Activated CD4-positive, alpha-beta T cell treated with anti-CD3 and anti-CD28 coated beads, Interleukin-2, Interleukin-4, amounts not matched to agents 100 ng/mL and 50 ng/mL, durations not matched to agents 16 hours and 8 hours (primary cell): ENCODE results near the gene TERF2IP.
A peak's percentile ranks its signal among the peaks of the same experiment; 100 is the strongest.

Experiments used
- DNase-seq: peaks from one replicate; pipeline ENCODE4 v3.0.0-alpha.2; 2020; ENCODE audit warnings: low spot score

The TERF2IP gene, protein sequence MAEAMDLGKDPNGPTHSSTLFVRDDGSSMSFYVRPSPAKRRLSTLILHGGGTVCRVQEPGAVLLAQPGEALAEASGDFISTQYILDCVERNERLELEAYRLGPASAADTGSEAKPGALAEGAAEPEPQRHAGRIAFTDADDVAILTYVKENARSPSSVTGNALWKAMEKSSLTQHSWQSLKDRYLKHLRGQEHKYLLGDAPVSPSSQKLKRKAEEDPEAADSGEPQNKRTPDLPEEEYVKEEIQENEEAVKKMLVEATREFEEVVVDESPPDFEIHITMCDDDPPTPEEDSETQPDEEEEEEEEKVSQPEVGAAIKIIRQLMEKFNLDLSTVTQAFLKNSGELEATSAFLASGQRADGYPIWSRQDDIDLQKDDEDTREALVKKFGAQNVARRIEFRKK

DNA sequence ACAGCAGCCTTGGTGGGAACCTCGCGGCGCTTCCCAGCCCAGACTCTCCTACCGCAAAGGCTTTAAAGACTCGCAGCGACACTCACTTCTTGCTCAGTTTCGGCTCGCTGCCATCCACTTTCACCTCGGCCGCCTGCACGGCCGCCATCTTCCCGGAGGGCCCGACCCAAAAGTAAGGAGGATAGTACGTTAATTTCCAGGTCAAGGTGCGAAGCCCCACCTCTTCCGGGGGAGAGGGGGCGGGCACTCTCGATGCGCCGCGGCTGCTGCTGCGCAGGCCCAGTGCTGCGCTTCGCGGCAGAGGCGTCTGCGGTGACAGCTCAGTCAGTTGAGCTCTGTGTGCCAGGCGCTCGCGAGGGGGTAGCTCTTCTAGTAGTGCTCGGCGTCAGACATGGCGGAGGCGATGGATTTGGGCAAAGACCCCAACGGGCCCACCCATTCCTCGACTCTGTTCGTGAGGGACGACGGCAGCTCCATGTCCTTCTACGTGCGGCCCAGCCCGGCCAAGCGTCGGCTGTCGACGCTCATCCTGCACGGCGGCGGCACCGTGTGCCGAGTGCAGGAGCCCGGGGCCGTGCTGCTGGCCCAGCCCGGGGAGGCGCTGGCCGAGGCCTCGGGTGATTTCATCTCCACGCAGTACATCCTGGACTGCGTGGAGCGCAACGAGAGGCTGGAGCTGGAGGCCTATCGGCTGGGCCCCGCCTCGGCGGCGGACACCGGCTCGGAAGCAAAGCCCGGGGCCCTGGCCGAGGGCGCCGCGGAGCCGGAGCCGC, at the start of gene TERF2IP, which contains the start of gene KARS1:
TERF2IP (plus strand) TSS at position 282 of the 773 bp plus-strand sequence; CDS start at position 392, 110 bp downstream.
KARS1 (minus strand) TSS at position 174 of the 773 bp plus-strand sequence; CDS start at position 148, 26 bp downstream.
- peak; percentile 95 for DNase-seq

DNA sequence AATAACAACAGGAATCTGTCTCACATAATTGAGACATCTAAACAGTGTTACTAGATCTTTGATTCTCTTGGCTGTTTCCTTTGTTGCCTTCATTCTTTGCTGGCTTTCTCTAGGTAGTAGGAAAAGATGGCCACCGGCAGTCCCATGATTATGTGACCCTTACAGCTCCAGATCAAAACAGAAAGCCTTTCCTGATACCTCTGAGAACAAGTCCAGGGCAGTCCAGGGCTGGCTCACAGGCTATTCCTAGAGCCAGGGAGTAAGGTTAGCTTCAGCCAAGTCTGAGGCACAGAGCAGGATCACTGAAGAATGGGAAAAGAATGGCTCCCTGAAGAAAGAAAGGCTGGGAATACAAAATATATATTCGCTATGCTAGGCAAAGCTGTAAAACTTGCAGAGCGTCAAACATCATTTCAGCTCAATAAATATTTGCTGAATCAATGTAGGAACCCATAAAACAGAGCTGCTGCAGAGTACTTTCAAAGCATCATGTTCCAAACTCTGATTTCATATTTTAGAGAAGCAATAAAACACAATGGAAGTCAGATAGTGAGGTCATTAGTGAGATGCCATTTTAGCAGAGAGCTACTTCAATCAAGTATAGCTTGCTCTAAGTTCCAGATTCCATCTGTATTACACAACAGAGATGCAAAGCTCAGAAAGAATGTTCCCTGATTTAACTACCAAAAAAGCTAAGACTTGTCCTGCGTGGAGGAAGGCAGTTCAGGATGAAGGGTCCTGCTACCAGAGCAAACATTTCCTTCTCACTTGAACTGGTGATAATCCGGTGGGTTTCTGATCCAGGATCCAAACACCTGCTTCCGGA, 47.9 kb upstream of the TERF2IP start:
- no peak for DNase-seq

DNA sequence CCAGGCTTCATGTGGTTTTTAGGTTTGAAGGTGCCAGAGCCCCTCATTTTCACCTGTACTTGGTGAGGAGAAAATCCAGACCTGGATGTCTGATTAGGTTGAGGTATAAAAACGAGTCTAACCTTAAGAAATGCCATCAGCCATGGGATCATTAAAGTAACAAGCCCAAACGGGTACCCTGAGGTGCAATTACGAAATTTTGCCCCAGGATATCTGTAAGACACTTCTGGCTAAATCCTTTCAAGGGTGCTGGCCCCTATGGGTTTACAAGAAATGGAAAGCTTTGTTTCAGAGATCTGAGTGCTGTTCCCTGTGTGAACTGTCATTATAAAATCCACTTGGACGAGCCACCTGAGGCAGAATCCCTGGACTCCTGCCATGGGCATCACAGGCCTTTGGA, 44.3 kb upstream of the TERF2IP start:
- DNase-seq: no peak

DNA sequence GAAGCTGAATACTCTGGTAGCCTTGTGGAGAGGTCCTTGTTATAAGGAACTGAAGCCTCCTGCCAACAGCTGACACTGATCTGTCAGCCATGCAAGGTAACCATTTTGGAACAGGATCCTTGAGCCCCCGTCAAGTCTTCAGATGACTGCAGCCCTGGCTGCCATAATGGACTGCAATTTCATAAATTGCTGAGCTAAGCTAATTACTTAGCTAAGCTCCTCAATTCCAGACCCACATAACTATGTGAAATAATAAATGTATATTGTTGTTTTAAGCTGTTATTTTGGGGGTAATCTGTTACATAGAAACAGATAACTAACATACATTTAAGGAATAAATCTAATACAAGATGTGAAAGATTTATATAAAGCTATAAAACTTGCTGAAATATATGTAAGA, 41.1 kb upstream of the TERF2IP start:
- DNase-seq: no peak

DNA sequence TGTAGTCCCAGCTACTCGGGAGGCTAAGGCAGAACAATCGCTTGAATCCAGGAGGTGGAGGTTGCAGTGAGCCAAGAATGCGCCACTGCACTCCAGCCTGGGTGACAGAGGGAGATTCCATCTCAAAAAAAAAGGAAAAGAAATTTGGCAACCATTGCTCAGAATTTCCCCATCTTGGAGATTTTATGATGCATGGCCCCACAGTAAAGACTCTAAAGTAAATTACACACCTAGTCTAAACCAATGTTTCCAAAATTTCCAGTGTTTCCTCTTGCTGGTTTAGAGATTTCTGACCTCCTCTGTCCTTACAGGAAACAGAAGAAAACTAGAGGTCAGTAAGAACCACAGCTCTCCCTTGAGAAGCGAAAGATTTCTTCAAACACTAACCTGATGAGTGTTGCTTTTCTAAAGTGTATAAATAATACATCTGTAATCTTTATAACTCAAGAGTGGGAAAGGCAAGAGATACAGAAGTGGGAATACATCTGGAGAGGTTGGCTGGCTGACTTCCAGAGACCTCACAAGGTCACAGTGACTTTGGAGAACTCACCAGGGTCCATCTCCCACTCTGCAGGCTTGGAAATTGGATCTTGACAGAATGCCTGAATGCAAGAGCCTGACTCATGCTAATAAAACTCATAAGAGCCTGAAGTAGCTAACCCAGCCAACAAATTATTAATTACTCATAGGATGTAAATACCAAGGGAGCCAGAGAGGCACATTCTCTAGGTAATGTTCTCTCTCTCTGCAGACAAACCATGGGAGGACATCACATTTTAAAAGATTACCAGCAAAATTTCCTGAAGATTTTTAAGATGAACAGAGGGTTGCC, 33.3 kb upstream of the TERF2IP start:
- no peak for DNase-seq

DNA sequence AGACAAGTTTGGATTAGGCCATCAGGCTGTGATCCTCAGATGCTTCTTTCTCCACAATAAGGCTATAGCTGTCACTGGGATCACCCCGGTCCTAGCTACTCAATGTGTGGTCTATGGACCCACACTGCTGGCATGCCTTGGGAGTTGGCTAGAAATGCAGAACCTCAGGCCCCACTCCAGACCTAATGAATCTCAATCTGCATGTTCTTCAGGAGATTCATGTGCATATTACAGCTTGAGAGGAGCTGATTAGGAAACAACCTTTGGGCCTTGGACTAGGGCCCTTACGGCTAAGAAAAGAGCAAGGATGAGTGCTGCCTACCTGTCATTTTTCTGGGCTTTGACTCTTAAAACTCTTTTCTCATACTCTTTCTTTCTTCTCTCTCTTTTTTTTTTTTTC, 32.0 kb upstream of the TERF2IP start:
- DNase-seq: no peak

DNA sequence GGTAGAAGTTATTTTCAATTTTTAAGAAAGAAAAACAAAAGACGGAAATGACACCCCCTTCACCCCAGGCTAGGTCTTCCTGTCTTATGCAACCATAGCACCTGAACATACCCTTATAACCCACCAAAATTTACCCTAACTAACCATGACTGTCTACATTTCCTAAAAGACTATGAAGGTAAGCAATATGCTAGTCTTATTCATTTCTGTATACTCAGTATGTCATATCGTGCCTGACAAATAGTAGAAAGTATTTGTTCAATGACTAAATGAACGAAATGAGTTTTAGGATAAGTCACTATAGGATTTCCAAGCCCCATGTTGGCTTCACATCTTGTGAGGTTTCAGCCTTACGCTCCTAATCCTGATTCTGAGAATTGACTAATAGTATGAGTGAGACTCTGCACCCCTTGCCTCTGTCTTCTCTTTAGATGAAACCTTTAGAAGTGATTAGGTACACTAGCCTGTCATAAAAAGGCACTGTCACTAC, 31.0 kb upstream of the TERF2IP start:
- peak; percentile 87 for DNase-seq

DNA sequence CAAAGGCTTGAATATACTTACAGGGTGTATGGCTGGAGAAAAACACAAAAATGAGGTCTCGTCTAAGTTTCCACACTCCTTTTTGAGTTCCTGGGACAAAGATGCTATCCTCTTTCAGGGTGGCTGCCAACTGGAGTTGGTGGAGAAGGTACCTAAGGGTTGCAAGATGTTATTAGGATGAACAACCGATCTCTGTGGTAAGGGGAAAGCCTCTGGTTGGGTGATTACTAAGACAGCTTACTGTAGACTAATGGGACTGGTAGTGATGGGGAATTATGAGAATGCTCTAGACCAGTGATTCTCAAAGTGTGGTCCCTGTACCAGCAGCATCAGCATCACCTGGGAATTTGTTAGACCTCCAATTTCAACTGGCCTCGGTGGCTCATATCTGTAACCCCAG, 30.5 kb upstream of the TERF2IP start:
- DNase-seq: peak; percentile 17

DNA sequence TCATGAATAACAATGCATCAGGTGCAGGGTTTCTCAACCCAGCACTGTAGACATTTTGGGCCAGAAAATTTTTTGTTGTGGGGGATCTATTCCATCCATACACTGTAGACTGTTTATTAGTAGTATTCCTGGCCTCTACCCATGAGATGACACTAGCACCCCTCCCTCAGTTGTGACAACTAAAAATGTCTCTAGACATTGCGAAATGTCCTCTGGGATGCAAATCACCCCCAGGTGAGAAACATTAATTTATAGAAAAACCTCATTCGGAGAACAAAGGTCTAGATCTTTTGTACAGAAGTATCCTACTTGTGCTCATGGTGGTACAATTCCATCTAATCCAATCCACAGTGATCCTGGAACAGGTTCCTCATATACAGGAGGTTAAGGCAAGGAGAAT, 28.8 kb upstream of the TERF2IP start:
- no peak for DNase-seq

DNA sequence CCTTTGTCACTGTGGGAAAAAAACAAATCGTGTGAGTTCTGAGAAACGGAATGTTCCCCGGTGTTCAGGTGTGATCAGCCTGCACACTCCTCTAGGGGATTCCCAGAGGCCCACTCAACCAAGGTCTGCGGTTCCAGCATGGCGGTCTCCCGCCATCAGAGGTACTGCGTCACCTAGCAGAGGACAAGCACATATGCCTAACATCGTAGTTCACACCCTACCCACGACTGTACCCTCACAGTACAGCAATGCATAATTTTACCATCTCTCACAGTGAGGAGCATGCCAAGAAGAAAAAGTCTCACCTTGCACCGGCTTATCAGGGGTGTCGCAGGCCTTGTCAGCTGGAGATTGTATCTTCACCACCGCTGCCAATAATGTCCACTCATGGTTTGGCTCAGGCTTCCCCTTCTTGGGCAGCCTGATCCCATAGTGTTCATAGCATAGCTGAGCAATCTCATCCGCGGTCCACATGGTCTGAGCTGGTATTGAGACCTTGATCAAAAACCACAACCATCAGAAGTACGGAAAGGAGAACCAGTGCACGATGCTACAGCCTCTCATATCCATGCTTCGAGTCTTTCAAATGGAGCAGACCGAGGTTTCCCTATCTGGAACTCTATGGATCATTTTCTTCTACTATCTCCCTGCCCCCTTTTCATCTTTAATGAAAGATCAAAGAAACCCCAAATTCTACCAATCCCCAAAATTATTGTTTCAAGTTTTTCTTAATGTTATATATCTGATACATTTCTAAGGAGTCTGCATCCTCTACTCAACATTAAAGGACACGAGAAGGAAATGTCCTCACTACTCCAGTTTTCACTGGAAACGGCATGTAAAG, 27.0 kb upstream of the TERF2IP start:
- peak; percentile 37 for DNase-seq

DNA sequence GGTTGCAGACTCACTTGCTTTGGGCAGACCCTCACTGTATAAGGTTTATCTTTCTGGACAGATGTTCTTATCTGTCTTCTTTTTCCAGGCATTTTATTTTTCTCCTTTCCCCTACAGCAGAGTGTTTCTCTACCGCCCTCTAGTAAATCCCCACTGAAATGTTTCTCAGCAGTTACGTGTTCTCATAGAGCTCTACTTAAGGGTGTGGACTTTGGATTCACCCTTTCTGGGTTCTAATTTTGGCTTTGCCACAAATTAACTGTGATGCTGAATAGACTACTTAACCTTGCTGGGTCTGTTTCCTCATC, 26.4 kb upstream of the TERF2IP start:
- peak; percentile 34 for DNase-seq

DNA sequence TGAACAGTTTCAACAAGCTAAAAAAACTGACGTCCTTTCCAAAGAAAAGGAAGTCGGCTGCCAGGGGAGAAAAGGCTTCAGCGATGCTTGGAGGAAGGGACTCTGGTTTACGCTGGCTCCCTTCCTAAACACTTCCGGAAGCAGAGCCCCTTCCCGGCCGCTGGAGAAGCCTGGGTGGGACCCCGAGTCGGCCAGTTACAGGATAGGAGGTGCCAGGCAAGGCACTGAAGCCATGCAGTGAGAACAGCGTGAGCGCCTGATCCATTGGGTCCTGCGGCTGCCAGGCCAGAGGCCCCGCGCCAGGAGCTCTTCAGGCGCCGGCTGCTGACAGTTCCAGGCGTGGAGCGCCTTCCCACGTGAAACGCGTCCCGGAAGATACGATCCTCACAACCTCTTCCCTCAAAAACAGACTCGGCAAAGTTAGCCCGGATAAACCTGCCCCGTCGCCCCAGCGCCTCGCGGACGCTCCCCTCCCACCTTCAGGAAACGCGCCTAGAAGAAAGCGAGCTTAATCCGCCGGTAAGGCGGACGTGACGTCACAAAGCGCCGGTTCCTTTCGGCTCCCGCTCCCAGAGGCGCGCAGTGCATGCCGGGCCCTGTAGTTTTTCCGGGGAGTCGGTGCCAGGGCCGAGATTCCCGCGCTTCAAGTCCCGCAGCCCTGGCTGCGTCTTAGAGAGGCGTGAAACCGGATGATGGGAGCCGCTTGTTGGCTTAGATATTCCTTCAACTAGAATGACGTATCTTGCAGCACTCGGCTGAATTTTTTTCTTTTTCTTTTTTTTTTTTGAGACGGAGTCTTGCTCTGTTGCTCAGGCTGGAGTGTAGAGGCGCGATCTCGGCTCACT, 24.6 kb upstream of the TERF2IP start, which contains the start of gene ADAT1:
ADAT1 (minus strand) TSS at position 521 of the 845 bp plus-strand sequence. CDS start 2,482 bp downstream, outside the sequence.
- DNase-seq: peak; percentile 98

DNA sequence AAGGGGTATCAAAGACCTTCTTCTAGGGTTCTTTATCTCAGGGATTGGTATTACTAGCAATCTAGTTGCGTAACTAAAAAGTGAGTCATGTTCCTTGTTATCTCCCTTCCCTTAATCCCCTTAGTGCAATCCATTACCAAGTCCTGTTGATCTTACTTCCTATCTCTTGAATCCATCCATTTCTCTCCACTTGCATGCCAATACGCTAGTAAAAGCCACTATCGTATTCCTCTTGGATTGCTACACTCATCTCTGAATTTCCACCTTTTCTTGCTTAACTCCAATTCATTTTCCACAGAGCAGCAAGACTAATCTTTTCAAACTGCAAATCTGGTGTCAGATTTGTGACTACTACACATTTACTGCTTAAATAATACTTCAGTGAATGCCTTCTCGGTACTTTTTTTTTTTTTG, 22.6 kb upstream of the TERF2IP start:
- DNase-seq: no peak

DNA sequence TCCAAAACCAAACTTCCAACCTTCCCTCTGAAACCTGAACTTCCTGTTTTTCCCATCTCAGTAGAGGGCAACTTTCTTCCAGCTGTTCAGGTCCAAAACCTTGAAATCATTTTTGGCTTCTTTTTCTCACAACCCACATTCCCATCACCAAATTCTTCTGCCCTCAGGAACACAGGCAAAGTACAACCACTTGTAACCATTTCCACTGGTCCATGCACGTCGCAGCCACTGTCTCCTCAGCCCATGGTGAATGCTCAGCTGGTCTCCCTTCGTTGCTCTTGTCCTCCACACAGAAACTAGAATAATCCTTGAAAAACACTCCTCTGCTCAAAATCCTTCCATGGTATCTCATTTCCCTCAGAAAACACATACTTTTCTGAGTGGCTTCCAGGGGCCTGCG, 20.8 kb upstream of the TERF2IP start:
- no peak for DNase-seq

DNA sequence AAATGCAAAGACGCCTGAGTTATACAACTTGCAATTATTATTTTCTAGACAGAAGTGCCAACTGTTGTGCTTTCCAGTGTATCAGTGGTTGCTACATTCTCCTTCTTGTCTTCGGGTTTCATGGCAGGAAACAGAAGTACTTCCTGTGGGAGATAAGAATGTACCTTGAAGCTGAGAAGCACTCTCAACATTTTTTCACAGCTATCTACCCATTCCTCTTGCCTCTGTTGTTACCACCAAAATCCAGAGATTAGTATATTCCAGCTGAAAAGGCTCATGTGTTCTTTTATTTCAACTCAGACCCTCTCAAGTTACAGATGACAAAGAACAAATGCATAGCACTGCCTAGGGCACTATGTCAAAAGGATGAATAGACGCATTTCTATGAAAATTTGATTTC, 19.7 kb upstream of the TERF2IP start:
- no peak for DNase-seq

DNA sequence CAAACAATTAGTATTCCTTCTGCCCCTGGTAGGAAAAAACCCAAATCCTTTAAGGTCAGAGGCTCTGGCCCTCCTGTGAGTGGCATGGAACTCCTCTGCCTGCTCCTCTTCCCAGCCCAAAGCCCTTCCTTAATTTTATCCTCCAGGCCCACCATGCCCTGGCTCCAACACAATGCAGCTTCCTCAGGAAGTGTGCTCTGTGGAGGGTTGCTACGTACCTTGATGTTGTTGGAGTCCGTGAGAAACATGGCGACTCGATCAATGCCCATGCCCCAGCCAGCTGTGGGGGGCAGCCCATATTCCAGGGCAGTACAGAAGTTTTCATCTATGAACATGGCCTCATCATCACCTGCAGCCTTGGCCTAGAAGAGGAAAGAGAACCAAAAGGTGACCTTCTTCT, 19.2 kb upstream of the TERF2IP start:
- DNase-seq: no peak

DNA sequence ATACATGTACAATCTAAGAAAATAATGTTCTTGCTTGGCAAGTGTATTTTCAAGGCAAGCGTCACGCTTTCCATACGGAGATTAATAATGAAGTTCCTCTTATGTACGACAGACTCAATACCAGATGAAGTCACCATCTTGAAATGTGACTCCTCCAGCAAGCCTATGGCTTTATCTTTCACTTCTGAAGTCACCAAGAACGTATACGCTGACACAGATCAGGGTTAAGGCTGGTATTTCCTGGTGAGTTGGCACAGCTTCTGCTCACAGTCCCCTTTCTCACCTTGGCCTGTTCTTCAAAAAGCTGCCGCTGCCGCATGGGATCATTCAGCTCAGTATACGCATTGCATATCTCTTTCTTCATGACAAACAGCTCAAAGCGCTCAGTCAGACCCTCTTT, 18.4 kb upstream of the TERF2IP start:
- DNase-seq: no peak

DNA sequence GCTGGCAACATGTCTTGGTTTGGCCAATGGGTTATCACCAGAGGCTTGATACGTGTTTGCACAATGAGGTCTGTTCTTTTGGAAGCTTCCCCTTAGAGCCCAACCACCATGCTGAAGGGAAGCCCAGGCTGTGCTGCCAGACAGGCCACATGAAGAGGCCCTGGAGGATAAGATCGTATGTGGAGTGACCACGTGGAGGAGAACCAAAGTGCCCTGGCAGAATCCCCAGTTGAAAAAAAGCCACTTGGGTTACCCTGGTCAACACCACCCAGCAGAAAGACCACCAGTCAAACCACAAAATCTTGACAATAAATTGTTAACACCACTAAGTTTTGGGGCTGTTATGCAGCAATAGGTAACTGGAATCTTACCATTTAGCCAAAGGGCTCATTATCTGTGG, 17.5 kb upstream of the TERF2IP start:
- no peak for DNase-seq

DNA sequence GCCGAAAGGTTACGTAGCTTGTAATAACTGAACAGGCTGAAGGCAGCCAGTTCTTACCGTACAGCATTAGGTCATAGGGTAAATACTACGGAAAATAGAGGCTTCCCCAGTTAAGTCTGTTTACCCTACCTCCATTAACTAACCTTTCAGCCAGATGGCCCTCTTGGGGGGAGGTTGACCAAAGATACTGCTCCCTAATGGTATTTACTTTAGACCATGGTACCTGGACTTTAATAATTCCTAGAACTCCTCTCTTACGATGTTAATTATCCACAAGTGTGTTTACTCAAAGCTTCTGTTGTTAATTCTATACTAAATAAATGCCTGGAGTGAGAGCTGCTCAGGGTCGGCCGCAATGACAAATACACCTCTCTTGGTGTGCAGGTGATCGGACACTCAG, 14.7 kb upstream of the TERF2IP start:
- no peak for DNase-seq
